ENCODE results near the gene DNMBP.
A peak's percentile ranks its signal among the peaks of the same experiment; 100 is the strongest.
"Not testable (repeated sequence)": the region's sequence is repeated elsewhere in the genome, so short reads cannot be mapped to it uniquely, and the experiment has no call there.

The DNMBP gene

GRCh38 chr10:99860466-99860865 lies 149.3 kb downstream of the DNMBP start:
- DNase-seq: no peak

DNA sequence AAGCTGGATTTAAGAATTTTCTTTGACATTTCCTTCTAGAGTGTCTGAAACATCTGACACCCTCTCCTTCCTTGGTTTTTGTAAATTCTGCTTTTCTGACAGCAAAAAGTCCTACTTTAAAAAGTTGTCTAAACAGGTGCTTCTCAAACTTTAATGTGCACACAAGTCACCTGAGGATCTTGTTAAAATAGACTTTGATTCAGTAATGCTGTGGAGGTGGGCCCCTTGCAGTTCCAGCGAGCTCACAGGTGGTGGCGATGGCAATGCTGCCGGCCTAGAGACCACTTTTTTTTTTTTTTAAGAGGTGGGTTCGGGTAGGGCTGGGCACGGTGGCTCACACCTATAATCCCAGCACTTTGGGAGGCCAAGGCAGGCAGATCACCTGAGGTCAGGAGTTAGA lies 150.2 kb downstream of the DNMBP start:
- DNase-seq: no peak

- no peak for DNase-seq
Measured at GRCh38 chr10:99858849-99859248, 150.9 kb downstream of the DNMBP start.

GRCh38 chr10:99855479-99856071 lies 154.2 kb downstream of the DNMBP start:
- no peak for DNase-seq

- peak in 1 of 3 experiments; percentile 18 for DNase-seq
Measured at GRCh38 chr10:99854860-99855259, 154.9 kb downstream of the DNMBP start.

DNA sequence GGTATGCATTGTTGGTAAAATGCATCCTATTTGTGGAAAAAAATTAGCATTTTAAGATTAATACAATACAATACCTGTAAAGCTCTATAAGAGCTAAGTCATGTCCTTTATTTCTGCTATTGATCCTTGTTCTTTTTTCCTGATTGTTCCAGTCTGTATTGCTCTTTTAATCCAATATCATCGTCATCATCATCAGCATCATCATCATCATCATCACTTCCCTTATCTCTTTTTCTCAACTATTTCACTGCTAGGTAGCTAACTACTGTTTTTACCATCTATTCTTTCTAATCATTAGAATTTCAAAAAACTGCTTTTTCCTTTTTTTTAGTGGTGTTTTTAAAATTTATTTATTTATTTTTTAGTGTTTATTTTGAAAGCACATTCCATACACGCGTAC lies 156.1 kb downstream of the DNMBP start:
- no peak for DNase-seq

- DNase-seq: no peak
Measured at GRCh38 chr10:99852481-99853213, 157.1 kb downstream of the DNMBP start.

- DNase-seq: no peak
Measured at GRCh38 chr10:99851825-99852224, 157.9 kb downstream of the DNMBP start.

DNA sequence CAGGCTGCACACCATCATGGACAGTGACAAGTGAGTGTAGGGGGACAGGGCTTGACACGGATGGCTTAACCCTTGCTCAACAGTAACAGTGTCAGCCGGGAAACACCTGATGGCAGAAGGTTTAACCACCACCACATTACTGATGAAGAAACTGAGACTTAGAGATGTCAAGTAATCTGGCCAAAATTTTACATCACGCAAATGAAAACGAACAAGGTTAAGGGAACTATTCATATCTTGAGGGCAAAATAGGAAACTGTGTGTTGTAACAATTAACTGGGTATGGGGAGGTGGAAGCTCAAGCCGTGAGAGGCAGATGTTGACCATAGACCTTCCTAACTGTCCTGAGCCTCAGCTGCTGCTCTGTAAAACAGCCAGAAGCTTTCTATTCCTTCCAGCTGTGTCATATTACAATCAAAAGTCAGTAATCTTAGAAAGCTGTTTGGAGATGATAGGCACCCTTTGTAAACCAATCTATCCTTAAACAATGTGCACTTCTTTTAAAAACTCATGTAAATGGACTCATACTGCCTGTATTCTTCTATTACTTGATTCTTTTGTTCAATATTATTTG lies 158.9 kb downstream of the DNMBP start:
- DNase-seq: no peak

GRCh38 chr10:99850021-99850766 lies 159.6 kb downstream of the DNMBP start:
- peak in 2 of 3 experiments; percentile 22 to 64 for DNase-seq

- peak in 1 of 3 experiments; percentile 40 for DNase-seq
Measured at GRCh38 chr10:99849536-99849935, 160.2 kb downstream of the DNMBP start.

DNA sequence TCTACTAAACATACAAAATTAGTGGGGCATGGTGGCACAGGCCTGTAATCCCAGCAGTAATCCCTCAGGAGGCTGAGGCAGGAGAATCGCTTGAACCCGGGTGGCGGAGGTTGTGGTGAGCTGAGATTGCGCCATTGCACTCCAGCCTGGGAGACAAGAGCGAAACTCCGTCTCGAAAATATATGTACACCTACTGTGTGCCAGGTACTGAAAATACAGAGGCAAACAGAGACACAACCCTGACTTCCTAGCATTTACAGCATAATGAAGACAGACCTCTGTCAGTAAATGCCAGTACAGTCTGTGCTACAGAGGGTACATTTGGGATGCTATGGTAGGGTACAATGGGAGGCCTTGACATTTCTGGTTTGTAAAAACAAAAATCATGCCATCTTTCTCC lies 160.7 kb downstream of the DNMBP start:
- DNase-seq: no peak

DNA sequence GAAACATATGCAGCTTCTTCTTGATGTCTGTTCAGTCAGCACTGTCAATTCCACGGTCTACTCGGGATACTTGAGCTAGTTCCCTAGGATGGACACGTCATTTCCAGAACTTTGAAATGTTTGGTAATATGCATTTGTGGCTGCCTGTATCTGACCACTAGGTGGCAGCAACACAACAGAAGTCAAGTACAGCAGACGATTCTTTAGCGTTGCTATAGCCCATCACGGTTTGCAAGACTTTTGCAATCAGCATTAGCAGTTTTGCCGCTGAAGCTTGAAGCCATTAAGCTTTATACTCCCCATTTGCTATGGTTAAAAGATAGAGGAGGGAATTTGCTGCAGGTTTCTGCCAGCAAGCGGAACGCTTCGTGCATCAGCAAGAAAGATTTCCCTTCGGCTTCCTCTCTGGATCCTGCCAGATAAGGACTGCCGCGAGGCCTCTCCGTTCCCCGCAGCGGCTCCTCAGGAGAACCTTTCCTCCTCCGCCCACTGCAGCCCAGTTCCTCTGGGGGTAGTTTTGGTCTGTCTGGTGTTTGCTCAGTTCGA lies 163.8 kb downstream of the DNMBP start:
- peak; percentile 30 to 81 (median 59) for DNase-seq

DNA sequence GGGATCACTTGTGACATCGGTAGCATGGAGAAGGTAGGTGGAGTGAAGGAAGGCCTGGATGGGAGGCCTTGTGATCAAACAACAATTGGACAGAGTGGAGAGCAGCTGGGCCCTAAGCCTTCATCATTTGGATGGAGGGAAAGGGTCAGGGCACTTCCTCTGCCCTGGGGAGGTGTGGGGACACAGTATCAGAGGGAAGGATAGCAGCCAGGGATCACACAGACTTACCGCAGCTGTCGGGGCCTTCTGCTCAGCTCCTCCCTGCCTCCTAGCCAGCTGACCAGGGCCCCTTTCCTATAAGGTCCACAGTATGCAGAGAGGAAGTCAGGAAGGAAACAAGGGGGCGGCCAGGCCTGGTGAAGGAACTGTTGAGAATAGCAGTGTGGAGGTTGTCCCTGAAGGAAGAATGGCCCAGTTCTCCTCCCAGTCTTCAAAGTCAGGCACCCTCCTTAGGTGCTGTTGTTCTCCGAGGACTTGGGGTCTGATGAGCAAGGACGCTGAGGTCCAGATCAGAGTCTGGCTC lies 165.3 kb downstream of the DNMBP start:
- DNase-seq: no peak

DNA sequence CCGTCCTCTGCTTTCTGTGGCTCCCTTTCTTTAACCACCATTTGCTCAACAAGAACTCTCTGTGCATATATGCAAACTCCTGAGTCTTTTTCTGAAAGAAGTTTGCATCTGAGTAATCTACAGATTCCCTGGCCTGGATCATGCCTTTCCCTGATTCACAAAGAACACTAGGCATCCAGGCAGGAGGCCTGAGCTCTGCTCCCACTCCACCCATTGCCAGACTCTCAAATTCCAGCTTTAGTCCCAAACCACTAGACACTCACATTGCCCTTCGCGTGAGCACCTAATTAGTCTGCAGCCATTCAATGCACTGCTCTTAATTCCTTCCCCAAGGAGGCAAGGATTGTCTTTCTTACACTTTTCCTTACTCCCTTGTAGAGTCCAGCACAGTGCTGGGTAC lies 166.4 kb downstream of the DNMBP start:
- no peak for DNase-seq

- DNase-seq: no peak
Measured at GRCh38 chr10:99841746-99842145, 168.0 kb downstream of the DNMBP start.

DNA sequence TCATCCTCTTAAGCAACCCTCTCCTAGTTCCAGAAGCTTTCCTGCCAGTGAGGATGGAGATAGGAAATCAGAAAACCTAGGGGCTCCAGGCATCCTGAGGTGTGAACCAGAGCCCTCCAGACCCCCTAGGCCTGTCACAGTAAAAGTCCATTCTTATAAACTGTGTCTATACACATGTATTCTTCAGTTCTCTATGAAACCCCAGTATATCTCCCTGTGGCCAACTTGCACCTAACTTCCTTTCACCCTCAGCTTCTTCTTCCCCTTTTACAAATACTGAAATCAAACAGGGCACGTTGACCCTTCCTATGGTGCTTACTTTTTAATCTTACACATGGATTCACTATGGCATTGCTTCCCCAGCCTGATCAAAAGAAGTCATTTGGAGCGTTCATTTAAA lies 168.9 kb downstream of the DNMBP start:
- DNase-seq: not testable (repeated sequence)

DNA sequence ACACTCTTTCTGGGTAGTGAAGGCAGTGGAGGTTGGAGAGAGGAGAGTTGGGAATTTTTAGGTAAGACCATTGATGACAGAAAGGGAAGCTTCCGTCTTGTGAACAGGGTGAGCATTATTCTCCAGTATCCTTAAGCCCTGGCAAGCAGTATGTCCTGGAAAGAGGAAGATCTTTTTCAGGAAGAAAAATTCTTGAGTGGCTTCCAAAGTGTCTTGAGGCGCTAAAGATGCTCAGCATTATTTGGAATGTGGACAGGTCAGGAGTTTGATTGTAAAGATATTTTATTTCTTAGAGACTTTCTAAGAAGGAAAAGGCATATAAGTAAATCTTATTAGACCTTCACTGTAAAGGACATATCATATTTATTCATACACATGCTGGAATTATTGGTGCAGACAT lies 173.0 kb downstream of the DNMBP start:
- no peak for DNase-seq

DNA sequence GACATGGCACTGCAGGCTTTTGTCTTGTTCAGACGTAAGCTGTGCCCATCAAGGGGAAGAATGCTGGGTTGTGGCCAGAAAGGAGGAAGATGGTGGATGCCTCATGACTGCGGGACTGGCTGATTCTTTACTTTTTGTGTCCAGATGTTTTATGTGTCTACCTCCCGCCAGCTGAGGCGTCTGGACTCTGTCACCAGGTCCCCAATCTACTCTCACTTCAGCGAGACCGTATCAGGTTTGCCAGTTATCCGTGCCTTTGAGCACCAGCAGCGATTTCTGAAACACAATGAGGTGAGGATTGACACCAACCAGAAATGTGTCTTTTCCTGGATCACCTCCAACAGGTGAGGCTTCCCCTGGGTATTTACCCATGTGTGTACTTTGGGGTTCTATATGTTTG lies 173.8 kb downstream of the DNMBP start:
- DNase-seq: no peak

- DNase-seq: no peak
Measured at GRCh38 chr10:99834410-99834809, 175.3 kb downstream of the DNMBP start.

- DNase-seq: no peak
Measured at GRCh38 chr10:99832439-99832838, 177.3 kb downstream of the DNMBP start.

DNA sequence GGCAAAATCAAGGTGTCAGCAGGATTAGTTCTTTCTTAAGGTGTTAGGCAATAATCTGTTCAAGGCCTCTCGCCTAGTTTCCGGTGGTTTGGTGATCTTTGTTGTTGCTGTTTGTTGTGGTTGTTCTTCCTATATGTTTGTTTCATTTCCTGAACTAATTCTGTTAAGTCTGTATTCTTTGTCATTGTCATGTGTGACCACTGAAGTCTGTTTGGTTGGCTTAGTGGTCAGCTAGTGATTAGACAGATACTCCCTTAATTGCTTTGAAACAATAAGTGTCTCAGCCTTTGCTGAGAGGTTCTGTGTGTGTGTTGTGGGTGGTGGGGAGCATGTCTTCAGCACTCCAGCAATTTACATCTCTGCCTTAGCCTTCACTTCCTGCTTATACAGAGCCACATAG lies 181.3 kb downstream of the DNMBP start:
- DNase-seq: no peak

DNA sequence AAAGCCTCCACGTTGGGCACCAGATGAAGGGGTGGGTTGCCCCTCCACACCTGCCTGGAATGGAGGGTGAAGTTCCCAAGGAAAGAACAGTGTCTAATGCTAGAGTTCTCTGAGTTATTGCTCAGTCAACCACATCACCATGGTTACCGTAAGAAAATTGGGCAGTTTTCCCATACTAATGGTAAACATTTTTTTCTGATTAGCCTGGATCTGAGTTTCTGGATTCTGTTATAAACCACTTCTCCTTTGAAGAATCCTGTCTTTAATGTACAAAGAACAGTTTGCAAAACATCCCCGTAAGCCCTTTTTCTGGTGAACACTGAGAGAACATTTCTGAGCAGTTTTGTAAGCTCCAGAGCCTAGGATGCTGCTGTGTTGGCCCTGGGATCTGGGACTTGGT lies 181.8 kb downstream of the DNMBP start:
- no peak for DNase-seq

Measured in NCI-H1417 (cell line).